IPS-20b (cell line): ENCODE results near the gene PCDH9.

Source experiments
- H3K27ac ChIP-seq: one replicate; pipeline ENCODE4 v1.5.1; 2013; ENCODE audit warnings: low read length
- H3K27me3 ChIP-seq: 2 replicates; pipeline ENCODE4 v1.6.1; 2013; ENCODE audit warnings: mild to moderate bottlenecking, low read length, inconsistent platforms; ENCODE audit not compliant: insufficient read depth
- H3K36me3 ChIP-seq: 2 replicates; pipeline ENCODE4 v1.6.1; 2013; ENCODE audit warnings: low read depth, mild to moderate bottlenecking, inconsistent platforms, low read length, moderate library complexity; ENCODE audit not compliant: insufficient read depth
- H3K4me1 ChIP-seq: 2 replicates; pipeline ENCODE4 v1.6.1; 2013; ENCODE audit warnings: mild to moderate bottlenecking, control low read depth, inconsistent platforms, low read length, moderate library complexity; ENCODE audit not compliant: insufficient read depth
- H3K4me3 ChIP-seq: 2 replicates; pipeline ENCODE4 v1.5.1; 2013; ENCODE audit warnings: mild to moderate bottlenecking, low read length, inconsistent platforms
- H3K9ac ChIP-seq: 2 replicates; pipeline ENCODE4 v1.6.1; 2013; ENCODE audit warnings: low read depth, mild to moderate bottlenecking, inconsistent platforms, low read length, moderate library complexity
- H3K9me3 ChIP-seq: 2 replicates; pipeline ENCODE4 v1.6.1; 2013; ENCODE audit warnings: mild to moderate bottlenecking, low read depth, low read length, inconsistent platforms; ENCODE audit not compliant: insufficient read depth

PCDH9 gene

DNA sequence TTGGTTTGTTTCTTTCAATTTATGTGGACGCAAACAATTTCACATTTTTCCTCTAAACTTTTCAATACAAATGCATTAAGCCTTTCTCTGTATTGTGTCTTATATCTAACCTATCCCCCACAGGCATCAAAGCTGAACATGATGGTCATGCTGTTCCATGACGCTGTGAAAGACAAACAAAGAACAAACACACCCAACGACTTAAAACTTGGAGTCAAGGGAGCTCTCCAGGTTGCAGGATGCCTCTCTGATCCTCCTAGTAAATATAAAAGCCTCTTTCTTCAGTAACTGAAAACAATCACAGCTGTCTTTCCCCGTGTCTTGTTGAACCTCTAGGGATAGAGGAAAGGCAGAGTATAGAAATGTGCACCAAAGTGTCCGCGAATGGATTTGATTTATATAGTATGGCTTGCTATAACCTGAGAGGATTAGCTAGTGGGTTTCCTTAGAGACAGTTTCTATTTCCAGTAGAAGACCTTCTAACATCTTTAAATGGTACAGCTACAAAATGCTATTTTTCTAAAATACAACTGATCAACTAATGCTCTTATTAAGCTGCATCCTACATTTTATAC is 43.1 kb downstream of the PCDH9 start:
- H3K9me3 ChIP-seq, result no peaks in the 10 kb centered on the region
- peaks cover 2% of the 10 kb centered on the region; the same call in 1 of the 2 replicates for H3K4me1 ChIP-seq
- no peaks in the 10 kb centered on the region for H3K36me3 ChIP-seq
- H3K27me3 ChIP-seq, result no peaks in the 10 kb centered on the region
- H3K4me3 ChIP-seq, result no peak overlapping the region
- H3K9ac ChIP-seq, result no peak overlapping the region
- no peak overlapping the region for H3K27ac ChIP-seq

DNA sequence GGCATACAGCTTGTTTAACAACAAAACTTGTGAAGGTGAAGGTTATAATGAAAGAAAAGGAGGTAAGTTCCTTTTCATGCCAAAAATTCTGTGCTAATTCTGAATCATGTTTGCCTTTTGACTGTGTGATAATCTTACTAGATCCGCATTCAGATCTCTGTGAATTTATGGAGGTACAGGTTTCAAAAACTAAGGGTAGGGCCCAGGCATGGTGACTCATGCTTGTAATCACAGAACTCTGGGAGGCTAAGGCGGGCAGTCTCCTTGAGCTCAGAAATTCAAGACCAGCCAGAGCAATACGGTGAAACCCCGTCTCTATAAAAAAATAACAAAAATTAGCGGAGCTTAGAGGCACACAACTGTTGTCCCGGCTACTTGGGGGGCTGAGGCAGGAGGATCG is 45.9 kb downstream of the PCDH9 start:
- Histone ChIP-seq H3K27ac (no peak overlapping the region), H3K4me3 (no peak overlapping the region), H3K4me1 (peaks cover 2% of the 10 kb centered on the region; the same call in 1 of the 2 replicates), H3K9me3 (no peaks in the 10 kb centered on the region), H3K9ac (no peak overlapping the region), H3K36me3 (no peaks in the 10 kb centered on the region), H3K27me3 (no peaks in the 10 kb centered on the region)

DNA sequence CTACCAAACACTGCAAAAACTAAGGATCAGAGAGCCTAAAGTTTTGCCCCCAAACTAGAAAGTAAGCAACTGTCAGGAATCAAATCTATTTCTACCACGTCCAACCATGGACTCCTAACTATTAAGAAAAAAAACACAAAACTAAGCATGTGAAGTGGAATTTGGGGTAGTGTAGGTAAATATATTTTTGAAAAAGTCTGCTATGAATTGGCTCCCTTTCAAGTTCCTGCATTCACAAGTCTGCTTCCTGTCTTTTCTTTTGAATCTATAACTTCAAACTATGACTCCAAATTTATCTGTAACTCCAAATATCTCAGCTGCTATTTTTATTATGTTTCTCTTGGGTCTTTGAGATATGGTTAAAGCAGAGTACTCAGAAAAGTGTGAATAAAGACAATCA is 47.0 kb downstream of the PCDH9 start:
- Histone ChIP-seq H3K4me3 (no peak overlapping the region), H3K9ac (no peak overlapping the region), H3K27me3 (no peaks in the 10 kb centered on the region)

DNA sequence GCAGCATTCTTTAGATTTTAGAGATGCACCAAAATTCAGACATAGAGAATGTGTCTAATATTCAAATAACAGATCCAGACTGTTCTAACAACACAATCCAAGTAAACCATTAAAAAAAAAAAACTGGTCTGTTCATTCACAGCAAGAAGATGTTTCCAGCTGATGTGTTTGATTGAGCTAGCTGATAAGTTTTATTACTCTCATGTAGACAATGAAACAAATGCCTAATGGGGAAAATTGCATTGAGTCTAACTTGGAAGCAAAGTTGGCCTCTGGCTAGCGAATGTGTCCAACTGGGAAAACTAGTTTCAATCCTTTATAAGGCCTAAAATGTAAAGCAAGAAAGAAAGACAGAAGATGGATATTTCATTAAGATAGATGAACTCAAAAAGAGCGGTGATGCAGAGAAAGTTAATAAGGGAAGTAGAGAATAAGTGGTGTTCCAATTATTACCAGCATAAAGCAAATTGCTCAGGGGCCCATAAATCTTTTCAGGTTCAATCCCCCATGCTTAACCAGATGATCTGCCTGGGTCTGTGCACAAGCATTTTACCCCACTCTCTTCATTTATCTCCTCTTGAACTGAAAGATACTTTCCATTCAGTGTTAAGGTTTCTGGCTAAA is 54.2 kb downstream of the PCDH9 start:
- Histone ChIP-seq H3K27ac (no peak overlapping the region), H3K9ac (no peak overlapping the region), H3K4me1 (no peaks in the 10 kb centered on the region), H3K4me3 (no peak overlapping the region), H3K9me3 (no peaks in the 10 kb centered on the region), H3K27me3 (no peaks in the 10 kb centered on the region), H3K36me3 (no peaks in the 10 kb centered on the region)

More for the DNA sequence above, 47.0 kb downstream of the PCDH9 start:
- Histone ChIP-seq H3K27ac (no peak overlapping the region), H3K36me3 (no peaks in the 10 kb centered on the region), H3K9me3 (no peaks in the 10 kb centered on the region), H3K4me1 (peaks cover 2% of the 10 kb centered on the region; the same call in 1 of the 2 replicates)

DNA sequence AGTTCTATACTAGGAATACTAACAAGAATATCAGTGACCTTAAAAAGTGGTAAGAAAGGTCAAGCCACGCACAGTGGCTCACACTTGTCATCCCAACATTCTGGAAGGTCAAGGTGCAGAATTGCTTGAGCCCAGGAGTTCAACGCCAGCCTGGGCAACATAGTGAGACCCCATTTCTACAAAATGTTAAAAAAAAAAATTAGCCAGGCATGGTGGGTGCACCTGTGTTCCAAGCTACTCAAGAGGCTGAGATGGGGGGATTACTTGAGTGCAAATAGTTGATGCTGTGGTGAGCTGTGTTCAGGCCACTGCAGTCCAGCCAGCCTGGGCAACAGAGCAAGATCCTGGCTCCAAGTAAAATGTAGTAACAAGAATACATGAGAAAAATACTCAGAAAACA is 61.8 kb downstream of the PCDH9 start:
- H3K36me3 ChIP-seq, result no peaks in the 10 kb centered on the region
- no peaks in the 10 kb centered on the region for H3K9me3 ChIP-seq
- H3K27ac ChIP-seq, result no peak overlapping the region
- H3K9ac ChIP-seq, result no peak overlapping the region
- H3K4me1 ChIP-seq, result no peaks in the 10 kb centered on the region
- H3K4me3 ChIP-seq, result no peak overlapping the region
- H3K27me3 ChIP-seq, result no peaks in the 10 kb centered on the region

DNA sequence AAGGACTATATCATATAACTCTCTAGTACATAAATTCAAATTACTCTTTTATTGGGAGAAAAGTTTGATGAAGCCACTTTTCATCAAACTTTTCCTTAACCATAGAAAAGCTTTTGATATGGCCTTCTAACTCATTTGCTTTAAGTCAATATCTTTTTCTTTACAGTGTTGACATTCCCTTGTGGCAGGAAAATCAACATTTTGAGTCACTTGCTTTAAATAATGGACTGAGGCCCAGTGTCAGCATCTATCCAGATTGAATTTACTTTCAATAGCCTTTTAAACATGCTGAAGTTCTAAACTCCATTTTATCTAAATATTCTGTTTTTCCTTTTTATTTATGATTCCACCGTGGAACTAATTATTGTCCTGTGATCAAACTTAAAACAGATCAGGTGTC is 62.7 kb downstream of the PCDH9 start:
- no peaks in the 10 kb centered on the region for H3K27me3 ChIP-seq
- H3K4me3 ChIP-seq, result no peak overlapping the region
- H3K9me3 ChIP-seq, result no peaks in the 10 kb centered on the region
- H3K27ac ChIP-seq, result no peak overlapping the region
- no peaks in the 10 kb centered on the region for H3K4me1 ChIP-seq
- no peak overlapping the region for H3K9ac ChIP-seq
- no peaks in the 10 kb centered on the region for H3K36me3 ChIP-seq

DNA sequence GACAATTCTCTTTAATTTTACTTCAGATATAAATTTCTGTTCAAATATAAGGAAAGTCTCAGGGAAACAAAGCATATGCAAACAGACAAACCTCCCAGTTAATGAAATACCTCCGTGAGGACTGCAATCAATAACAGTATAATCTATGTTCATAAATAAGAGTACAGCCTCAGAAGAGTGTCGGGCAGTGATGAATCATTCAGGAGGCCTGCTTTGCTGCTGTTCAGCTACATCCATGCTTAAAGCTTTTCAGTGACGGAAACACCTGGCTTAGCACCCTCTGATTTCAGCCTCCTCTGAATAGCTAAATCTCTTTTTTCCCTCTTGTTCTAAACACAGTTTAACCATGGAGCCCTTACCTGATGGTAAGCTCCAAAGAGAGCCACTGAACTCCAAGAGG is 69.0 kb downstream of the PCDH9 start:
- Histone ChIP-seq H3K36me3 (no peaks in the 10 kb centered on the region), H3K27ac (no peak overlapping the region), H3K9me3 (no peaks in the 10 kb centered on the region), H3K9ac (no peak overlapping the region), H3K4me1 (no peaks in the 10 kb centered on the region), H3K4me3 (no peak overlapping the region), H3K27me3 (no peaks in the 10 kb centered on the region)

DNA sequence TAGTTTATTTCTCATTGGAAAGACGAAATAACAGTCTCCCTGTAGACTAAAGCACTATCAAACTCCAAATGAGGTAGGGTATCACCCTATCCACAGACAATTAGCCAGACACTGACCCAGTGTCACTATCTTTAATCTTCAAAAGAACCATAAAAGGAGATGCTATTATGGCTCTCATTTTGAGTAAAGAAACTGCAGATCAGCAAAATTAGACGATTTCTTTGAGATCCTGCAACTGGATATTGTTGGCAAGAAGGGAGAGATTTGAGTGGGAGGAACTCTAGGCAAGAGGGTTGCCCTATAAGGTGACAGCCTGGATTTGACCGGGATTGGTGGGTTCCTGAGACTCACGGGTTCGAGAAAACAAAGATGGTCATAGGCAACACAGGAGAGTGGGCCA is 71.2 kb downstream of the PCDH9 start:
- H3K27me3 ChIP-seq, result no peaks in the 10 kb centered on the region
- H3K9me3 ChIP-seq, result no peaks in the 10 kb centered on the region
- no peak overlapping the region for H3K27ac ChIP-seq
- no peaks in the 10 kb centered on the region for H3K4me1 ChIP-seq
- no peak overlapping the region for H3K9ac ChIP-seq
- no peak overlapping the region for H3K4me3 ChIP-seq
- no peaks in the 10 kb centered on the region for H3K36me3 ChIP-seq

DNA sequence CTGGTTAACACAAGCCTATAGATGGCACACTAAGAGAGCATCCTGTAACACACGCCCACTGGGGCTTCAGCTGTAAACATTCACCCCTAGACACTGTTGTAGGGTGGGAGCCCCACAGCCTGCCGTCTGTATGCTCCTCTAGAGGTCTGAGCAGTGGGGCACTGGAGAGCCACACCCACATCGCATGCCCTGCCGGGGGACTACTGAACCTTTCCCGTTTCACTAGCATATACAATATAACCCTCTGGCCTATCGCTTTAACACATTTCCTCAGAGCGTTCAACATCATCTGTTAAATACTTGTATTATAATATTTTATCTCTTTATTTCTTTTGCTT is 73.4 kb downstream of the PCDH9 start:
- no peaks in the 10 kb centered on the region for H3K27me3 ChIP-seq
- H3K4me3 ChIP-seq, result no peak overlapping the region
- H3K27ac ChIP-seq, result no peak overlapping the region
- H3K9me3 ChIP-seq, result no peaks in the 10 kb centered on the region
- H3K4me1 ChIP-seq, result no peaks in the 10 kb centered on the region
- no peaks in the 10 kb centered on the region for H3K36me3 ChIP-seq
- no peak overlapping the region for H3K9ac ChIP-seq

DNA sequence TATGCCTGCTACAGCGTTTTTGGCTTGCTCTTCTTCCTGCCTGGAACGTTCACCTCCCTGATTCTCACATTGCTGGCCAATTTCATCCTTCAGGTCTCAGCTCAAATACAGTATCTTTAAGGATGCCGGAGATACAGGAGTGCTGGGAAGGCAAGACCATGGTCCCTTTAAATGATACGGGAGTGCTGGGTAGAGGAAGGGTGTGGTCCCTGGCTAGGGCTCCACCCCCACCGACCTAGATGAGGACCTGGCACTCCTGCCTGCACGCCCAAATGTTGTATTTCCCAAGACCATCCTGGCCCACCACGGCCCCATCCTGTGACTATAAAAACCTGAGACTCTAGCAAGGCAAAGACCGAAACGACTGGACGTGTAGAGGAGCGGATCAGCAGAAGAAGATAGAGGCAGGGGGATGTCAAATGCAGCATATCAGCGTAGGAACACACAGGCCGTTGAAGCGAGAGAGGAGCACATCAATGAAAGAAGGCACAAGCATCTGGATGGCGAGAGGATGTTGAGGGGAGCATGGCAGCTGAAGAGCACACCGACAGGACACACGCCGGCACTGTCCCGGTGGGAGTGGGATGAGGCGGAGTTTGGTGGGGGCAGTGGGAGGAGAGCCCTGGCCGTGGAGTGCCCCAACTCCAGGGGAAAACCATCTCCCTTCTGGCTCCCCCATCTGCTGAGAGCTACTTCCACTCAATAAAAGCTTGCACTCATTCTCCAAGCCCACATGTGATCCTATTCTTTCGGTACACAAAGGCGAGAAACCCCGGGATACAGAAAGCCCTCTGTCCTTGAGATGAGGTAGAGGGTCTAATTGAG is 74.0 kb downstream of the PCDH9 start:
- Histone ChIP-seq H3K4me1 (no peaks in the 10 kb centered on the region), H3K9ac (no peak overlapping the region), H3K36me3 (no peaks in the 10 kb centered on the region), H3K27ac (no peak overlapping the region), H3K4me3 (no peak overlapping the region), H3K9me3 (no peaks in the 10 kb centered on the region), H3K27me3 (no peaks in the 10 kb centered on the region)

DNA sequence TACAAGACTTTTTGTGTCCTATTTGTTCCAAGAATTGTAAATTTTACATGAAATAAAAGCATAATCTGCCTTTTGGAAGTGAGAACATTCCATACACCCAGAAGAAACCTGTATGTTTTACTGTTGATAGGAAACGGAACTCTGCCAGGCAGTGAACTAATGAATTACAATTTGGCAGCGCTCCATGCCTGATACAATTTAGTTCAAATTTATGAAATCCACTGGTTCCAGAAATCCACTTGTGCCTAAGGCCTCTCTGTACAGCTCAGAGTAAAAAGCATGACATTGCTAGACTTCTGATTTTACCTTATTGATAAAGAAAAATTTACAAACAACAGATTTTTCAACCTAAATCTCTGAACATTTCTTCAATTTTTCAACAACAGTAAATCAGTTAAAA is 78.1 kb downstream of the PCDH9 start:
- H3K4me1 ChIP-seq, result peaks cover 11% of the 10 kb centered on the region; the same call in 1 of the 2 replicates
- H3K9me3 ChIP-seq, result no peaks in the 10 kb centered on the region
- no peak overlapping the region for H3K27ac ChIP-seq
- no peak overlapping the region for H3K4me3 ChIP-seq
- H3K27me3 ChIP-seq, result no peaks in the 10 kb centered on the region
- H3K36me3 ChIP-seq, result no peaks in the 10 kb centered on the region
- H3K9ac ChIP-seq, result no peak overlapping the region

DNA sequence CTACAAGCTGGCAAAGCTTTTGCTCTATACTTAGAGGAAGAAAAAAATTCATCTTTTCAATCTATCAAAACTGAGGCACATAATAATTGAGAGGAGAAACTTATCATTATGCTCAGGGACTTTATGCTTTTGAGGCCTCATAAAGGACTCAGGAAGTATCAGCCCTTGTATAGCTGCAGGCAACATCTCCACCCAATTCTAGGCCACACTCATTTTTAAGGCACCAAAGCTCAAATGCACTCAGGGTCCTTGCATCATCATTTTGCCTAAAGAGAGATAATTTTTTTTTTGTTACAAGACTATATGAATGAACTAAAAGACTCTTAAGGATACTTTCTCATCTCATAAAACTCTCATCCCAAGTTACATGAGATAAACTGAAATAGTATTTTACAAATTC is 78.5 kb downstream of the PCDH9 start:
- no peaks in the 10 kb centered on the region for H3K27me3 ChIP-seq
- no peak overlapping the region for H3K4me3 ChIP-seq
- peaks cover 11% of the 10 kb centered on the region; the same call in 1 of the 2 replicates for H3K4me1 ChIP-seq
- no peaks in the 10 kb centered on the region for H3K9me3 ChIP-seq
- H3K9ac ChIP-seq, result no peak overlapping the region
- no peaks in the 10 kb centered on the region for H3K36me3 ChIP-seq
- no peak overlapping the region for H3K27ac ChIP-seq
